Gastroesophageal sphincter (tissue), 3 donors: ENCODE measurements around the gene NLGN2.

ENCODE experiments used
- CTCF ChIP-seq, 4 experiments: fragments of 200-600 bp in 2 of 4; fragments of 450-650 bp in 2 of 4; sonication (generic) in 1 of 4; IDR thresholded peaks; one replicate each; pipeline ENCODE4 v1.5.1; 2017 to 2019; ENCODE audit warnings: antibody characterized with exemption in 4 of 4, mild to moderate bottlenecking in 2 of 4, moderate library complexity in 2 of 4
- POLR2A ChIP-seq, 2 donors: fragments of 450-650 bp; IDR thresholded peaks; one replicate each; pipeline ENCODE4 v1.6.1; 2017; ENCODE audit warnings: antibody characterized with exemption in 2 of 2, mild to moderate bottlenecking in 2 of 2, moderate library complexity in 1 of 2

GRCh38 chr17:7425756-7426155 is 18.1 kb downstream of the NLGN2 start:
- TF ChIP-seq CTCF (IDR thresholded peaks at IDR 0.05) = no peak
- no peak for TF ChIP-seq POLR2A (IDR thresholded peaks at IDR 0.05)
